Cardiac septum (tissue), 1 donor: ENCODE measurements around the gene PTPN18. TPM values are rescaled to one million over a fixed set of nuclear protein-coding genes. Genes with fewer than 3 reads are reported as not detected.

Experiments
- DNase-seq: peaks from one replicate; pipeline ENCODE4 v3.0.0-alpha.2; 2020; ENCODE audit warnings: low spot score
- intact Hi-C: fragments of 100-400 bp; cut with DNase I; formaldehyde crosslinking; loops from one replicate; pipeline ENCODE4 v1.14.0; 2022
- total RNA-seq: library from RNA; stranded (reverse); fragmentation: NEBNext Ultra II Directional; extraction: Animal tissue kit (Norgen Biotek cat#: 25700); gene quantifications from one replicate; pipeline ENCODE4 v1.2.1, GENCODE V29; 2021
- donor health status: DM: no; HTN: no; CAD: no.

PTPN18 gene
- total RNA-seq, 1 donor from 2014 or later, result 13.4 TPM

DNA sequence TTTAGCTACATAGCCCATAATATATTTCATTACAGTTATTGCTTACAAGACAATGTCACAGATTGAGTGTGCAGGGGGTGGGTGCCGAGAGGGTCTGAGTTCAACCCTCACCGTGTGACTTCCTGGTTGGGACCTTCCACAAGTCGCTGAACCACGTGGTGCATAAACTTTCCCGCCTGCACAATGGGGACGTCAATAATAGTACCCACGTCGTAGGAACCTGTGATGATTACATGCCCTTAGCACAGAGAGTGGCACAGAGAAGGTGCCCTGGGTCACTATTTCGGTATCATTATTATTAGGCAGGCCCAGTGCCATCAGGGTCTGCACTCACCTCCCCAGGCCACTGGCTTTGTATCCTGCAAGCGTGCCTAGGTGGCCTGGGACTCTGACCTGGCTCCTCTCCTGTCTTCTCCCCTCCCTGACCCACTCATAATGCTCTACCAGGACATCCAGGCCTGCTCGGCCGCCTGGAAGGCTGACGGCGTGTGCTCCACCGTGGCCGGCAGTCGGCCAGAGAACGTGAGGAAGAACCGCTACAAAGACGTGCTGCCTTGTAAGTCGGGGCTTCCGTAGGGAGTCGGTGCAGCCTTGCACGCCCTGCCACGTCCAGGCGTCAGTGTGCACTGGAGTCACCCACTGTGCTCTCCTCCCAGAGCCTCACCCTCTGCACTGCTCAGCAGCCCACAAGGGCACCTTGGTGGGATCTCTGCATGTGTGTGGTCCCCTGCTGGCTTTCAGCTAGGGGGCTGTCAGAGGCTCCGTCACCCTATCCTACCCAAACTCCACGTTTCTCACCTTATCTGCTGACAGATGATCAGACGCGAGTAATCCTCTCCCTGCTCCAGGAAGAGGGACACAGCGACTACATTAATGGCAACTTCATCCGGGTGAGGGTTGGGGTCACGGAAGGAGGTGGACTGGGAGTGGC, 2.8 kb downstream of the PTPN18 start:
- intact Hi-C loops, result no loop called here
- DNase-seq, result no peak

DNA sequence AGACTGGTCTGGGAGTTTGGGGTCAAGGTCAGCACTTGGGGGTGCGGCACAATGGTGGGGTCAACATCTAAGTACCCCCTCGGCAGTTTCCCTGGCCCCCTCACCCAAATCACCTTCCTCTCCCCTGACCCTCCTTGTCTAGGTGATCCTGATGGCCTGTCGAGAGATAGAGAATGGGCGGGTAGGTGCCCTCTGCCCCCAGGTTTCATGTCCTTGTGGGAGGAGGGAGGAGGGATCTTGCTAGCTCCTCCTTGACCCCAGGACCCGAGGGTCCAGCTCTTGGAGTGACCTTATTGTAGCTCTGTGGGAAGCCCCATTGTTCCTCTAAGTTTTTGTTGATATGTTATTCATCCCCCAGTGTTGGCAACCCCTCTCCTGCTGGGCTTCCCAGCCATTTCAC, 3.6 kb downstream of the PTPN18 start:
- DNase-seq, result no peak
- intact Hi-C loops, result no loop called here

- no peak for DNase-seq
Observed at GRCh38 chr2:130363479-130363878, 7.6 kb downstream of the PTPN18 start.

DNA sequence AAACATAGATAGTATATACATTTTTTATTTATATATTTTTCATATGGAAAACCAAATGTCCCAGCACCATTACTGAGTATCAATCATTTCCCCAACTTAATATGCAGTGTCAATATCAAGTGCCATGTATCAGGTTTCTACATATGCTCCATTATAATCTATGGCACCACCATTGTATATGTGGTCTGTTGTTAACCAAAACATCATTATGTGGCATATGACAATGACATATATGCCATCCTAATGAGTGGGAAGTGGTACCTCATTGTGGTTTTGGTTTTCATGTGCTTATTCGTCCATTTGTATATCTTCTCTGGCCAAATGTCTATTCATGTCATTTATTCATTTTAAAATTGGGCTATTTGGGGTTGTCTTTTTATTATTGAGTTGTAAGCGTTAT, 9.2 kb downstream of the PTPN18 start:
- DNase-seq, result no peak
- intact Hi-C loops, result no loop called here

More at GRCh38 chr2:130363479-130363878, 7.6 kb downstream of the PTPN18 start:
- intact Hi-C loops, result no loop called here

DNA sequence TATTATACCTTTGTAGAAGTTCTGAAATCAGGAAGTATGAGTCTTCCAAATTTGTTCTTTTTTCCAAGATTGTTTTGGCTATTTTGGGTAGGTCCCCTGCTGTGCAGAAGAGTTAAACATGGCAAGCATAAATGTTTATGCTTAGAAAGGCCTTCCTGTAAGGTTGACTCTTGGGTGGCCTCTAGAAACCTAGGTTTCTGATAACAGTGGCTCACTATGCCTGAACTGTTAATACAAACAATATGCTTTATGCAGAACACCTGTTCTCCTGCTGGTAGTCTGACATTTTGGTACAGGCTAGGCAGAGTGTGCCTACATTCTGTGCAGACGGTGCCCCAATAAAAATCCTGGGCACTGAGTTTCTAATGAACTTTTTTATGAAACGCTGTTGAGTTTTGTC, 10.1 kb downstream of the PTPN18 start:
- DNase-seq, result no peak
- intact Hi-C loops, result no loop called here

DNA sequence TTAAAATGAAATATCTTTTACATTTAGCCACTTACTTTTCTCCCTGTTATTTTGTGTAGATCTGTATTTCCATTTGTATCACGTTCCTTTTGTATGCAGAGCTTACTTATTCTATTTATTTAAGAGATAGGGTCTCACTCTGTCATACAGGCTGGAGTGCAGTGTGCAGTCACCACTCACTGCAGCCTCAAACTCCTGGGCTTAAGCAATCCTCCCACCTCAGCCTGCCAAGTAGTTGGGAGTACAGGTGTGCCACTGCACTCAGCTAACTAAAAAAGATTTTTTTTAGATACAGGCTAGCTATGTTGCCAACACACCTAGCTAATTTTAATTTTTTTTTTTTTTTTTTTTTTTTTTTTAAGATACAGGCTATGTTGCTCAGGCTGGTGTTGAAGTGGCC, 10.9 kb downstream of the PTPN18 start:
- DNase-seq, result no peak
- intact Hi-C loops, result no loop called here

GRCh38 chr2:130368786-130369185, 12.9 kb downstream of the PTPN18 start:
- intact Hi-C loops, result no loop called here
- DNase-seq, result no peak

DNA sequence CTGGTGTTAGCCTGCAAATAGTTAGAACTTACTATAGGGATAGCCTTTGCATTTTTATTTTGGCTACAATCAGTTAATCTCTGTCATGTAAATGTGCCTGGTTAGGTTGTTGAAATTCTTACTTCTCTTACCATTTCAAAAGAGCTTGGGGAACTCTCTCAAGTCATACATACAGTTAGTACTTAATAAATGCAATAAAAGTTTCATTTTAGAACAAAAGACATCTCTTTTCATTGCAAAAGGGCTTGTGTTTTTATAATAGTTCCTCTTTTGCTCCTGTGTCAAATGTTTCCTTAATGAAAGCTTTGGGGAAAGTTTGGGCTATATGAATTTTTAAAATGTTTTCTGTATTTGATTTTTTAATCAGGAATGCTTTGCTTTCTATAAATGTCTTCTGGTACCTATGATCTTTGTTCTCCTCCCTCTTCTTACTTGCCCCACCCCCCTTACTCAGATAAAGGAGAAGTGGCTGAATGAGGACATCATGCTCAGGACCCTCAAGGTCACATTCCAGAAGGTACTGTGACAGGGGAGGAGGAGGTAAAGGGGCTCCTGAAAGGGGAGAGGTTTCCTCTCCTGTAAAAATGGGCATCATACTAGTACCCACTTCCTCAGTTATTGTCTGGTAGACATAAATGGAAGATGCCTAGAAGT, 13.6 kb downstream of the PTPN18 start:
- no peak for DNase-seq
- intact Hi-C loops, result no loop called here

- intact Hi-C loops, result no loop called here
- no peak for DNase-seq
Observed at GRCh38 chr2:130369965-130370341, 14.1 kb downstream of the PTPN18 start.

DNA sequence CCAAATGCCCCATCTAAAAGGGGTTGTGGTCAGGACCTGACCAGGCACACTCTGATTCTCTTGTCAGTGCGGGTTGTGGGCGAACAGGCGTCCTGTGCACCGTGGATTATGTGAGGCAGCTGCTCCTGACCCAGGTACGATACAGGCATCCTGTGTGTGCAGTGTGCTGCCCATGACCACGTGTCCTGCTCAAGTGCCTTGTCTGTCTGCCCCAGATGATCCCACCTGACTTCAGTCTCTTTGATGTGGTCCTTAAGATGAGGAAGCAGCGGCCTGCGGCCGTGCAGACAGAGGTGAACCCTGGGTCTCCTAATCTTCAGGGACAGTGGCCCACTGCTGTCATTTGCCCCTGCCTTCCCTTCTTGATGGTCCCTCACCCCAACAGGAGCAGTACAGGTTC, 14.6 kb downstream of the PTPN18 start:
- intact Hi-C loops, result no loop called here
- no peak for DNase-seq

GRCh38 chr2:130371723-130372054, 15.8 kb downstream of the PTPN18 start:
- DNase-seq, result no peak
- intact Hi-C loops, result loop anchor here (2.0 kb wide), 2 partner anchors 15 to 19 kb away; partner anchors contain the start of gene PTPN18

- intact Hi-C loops, result loop anchor here (2.0 kb wide), 2 partner anchors 15 to 19 kb away; partner anchors contain the start of gene PTPN18
- peak; percentile 94 for DNase-seq
Observed at GRCh38 chr2:130372055-130372832, 16.4 kb downstream of the PTPN18 start.

DNA sequence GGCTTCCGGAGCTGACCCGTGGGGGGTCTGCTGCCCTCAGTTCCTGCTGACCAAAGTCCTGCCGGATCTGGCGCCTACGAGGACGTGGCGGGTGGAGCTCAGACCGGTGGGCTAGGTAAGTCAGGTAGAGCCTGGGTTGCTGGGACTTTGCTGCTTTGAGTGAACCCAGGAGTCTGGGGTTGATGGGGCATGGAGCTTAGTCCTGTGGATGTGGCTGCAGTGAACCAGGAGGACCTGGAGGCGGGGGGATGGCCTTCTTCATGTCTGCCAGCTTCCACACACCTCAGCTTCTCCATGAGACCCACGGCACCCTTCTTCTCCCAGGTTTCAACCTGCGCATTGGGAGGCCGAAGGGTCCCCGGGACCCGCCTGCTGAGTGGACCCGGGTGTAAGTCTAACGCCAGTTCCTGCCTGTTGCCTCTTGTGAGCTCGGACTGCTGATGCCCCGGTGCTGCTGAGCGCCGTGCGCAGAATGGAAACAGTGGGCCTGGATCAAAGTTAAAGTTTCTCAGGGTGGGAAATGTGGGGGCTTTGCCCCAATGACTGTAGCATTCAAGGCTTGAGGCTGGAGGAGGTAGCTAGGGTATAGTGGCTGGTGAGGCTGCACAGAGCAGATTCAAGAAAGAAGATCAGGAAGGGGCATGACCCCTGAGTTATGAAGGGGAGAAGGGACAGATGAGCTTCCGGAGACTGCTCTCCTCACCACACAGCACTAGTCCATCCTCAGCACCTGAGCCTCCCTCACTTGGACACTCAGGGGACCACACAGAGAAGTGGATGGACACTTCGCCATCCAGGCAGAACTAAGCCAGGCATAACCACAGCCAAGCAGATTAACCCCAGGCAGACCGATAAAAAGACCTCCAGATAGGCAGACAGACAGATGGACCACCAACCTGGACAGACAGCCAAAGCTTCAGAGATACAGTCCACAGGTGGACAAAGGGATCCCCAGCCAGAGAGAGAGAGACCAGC, 17.3 kb downstream of the PTPN18 start:
- intact Hi-C loops, result loop anchor here (2.0 kb wide), 2 partner anchors 16 to 18 kb away; partner anchors contain the start of gene PTPN18
- no peak for DNase-seq

- DNase-seq, result no peak
- intact Hi-C loops, result loop anchor here (2.0 kb wide), 2 partner anchors 17 kb away; partner anchors contain the start of gene PTPN18
Observed at GRCh38 chr2:130373808-130374365, 18.0 kb downstream of the PTPN18 start.

GRCh38 chr2:130374587-130375290, 18.9 kb downstream of the PTPN18 start:
- no peak for DNase-seq
- intact Hi-C loops, result no loop called here

DNA sequence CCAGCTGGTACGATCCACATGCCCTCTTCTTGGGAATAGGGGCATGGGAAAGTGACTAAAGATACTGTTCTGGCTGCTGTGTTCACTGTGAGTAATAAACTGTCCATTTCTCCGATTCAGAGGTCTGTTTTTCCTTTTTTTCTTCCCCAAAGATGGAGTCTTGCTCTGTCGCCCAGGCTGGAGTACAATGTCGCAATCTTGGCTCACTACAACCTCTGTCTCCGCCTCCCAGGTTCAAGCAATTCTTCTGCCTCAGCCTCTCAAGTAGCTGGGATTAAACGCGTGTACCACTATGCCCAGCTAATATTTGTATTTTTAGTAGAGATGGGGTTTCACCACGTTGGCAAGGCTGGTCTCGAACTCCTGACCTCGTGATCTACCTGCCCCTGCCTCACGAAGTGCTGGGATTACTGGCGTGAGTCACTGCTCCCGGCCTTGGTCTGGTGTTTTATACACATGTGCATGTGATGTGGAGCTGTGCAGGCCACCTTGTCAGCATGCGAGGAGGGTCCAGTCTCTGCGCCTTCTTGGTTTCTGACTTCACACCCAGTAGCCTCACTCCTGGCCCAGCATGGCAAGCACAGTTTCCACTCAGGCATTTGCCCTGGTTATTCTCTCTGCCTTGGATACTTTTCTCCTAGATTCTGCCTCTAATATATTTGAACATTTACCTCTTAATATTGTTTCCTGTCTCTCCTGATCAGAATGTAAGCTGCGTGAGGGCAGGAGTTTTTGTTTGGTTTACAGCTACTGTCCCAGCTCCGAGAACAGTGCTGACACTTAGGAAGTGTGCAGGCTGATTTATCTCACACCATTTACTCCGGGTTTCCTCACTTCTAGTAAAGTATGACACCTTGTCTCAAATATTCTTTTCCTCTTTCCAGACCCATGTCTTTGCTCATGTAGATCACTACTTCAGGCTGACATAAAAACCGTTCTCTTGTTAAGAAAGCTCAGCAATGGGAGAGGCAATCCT, 19.7 kb downstream of the PTPN18 start:
- intact Hi-C loops, result no loop called here
- no peak for DNase-seq
